ENCODE measurements around the gene IQCF6.

The IQCF6 gene

GRCh38 chr3:51779137-51779536, at the start of gene IQCF6:
IQCF6 (minus strand) TSS chr3:51779237; CDS start chr3:51779224, 13 bp downstream.
- no peak within 1 kb of the TSS for H3K27ac ChIP-seq

GRCh38 chr3:51828297-51828696, 49.3 kb upstream of the IQCF6 start:
- Histone ChIP-seq H3K27me3 (replicated peaks) (no peaks in the 10 kb centered on the region), H3K36me3 (replicated peaks) (no peaks in the 10 kb centered on the region), H3K27ac (no peak overlapping the region), H3K4me3 (ENCODE audit: low read depth, low read length) (no peak overlapping the region)
- DNase-seq = no peak
- no peak for TF ChIP-seq CTCF (IDR thresholded peaks at IDR 0.05; ENCODE audit: low read depth, low read length, missing control alignments)
- in situ Hi-C loops (cut with HindIII; ENCODE audit: low pct_ligation_motif_present, low sequenced_read_pairs) = no loop called here

More at GRCh38 chr3:51779137-51779536, at the start of gene IQCF6:
- Histone ChIP-seq H3K27me3 (replicated peaks) (peaks cover 3% of the 10 kb centered on the region), H3K4me3 (ENCODE audit: low read depth, low read length) (no peak within 1 kb of the TSS), H3K36me3 (replicated peaks) (no peaks in the 10 kb centered on the region)
- in situ Hi-C loops (cut with HindIII; ENCODE audit: low pct_ligation_motif_present, low sequenced_read_pairs) = no loop called here
- DNase-seq = no peak
- TF ChIP-seq CTCF (IDR thresholded peaks at IDR 0.05; ENCODE audit: low read depth, low read length, missing control alignments) = no peak

GRCh38 chr3:51819709-51820406, 40.8 kb upstream of the IQCF6 start:
- in situ Hi-C loops (cut with HindIII; ENCODE audit: low pct_ligation_motif_present, low sequenced_read_pairs) = no loop called here
- H3K27ac ChIP-seq = no peak overlapping the region

GRCh38 chr3:51819151-51819550, 40.1 kb upstream of the IQCF6 start:
- no peak for DNase-seq
- Histone ChIP-seq H3K27me3 (replicated peaks) (no peaks in the 10 kb centered on the region), H3K27ac (no peak overlapping the region), H3K4me3 (ENCODE audit: low read depth, low read length) (no peak overlapping the region), H3K36me3 (replicated peaks) (no peaks in the 10 kb centered on the region)
- in situ Hi-C loops (cut with HindIII; ENCODE audit: low pct_ligation_motif_present, low sequenced_read_pairs) = no loop called here
- TF ChIP-seq CTCF (IDR thresholded peaks at IDR 0.05; ENCODE audit: low read depth, low read length, missing control alignments) = no peak

More at GRCh38 chr3:51819709-51820406, 40.8 kb upstream of the IQCF6 start:
- H3K36me3 ChIP-seq (replicated peaks) = no peaks in the 10 kb centered on the region
- no peaks in the 10 kb centered on the region for H3K27me3 ChIP-seq (replicated peaks)
- no peak overlapping the region for H3K4me3 ChIP-seq (ENCODE audit: low read depth, low read length)
- no peak for DNase-seq
- peak; percentile 44 for TF ChIP-seq CTCF (IDR thresholded peaks at IDR 0.05; ENCODE audit: low read depth, low read length, missing control alignments)

- H3K27ac ChIP-seq = no peak overlapping the region
- DNase-seq = no peak
- no peak overlapping the region for H3K4me3 ChIP-seq (ENCODE audit: low read depth, low read length)
- TF ChIP-seq CTCF (IDR thresholded peaks at IDR 0.05; ENCODE audit: low read depth, low read length, missing control alignments) = no peak
- no peaks in the 10 kb centered on the region for H3K36me3 ChIP-seq (replicated peaks)
- in situ Hi-C loops (cut with HindIII; ENCODE audit: low pct_ligation_motif_present, low sequenced_read_pairs) = no loop called here
- H3K27me3 ChIP-seq (replicated peaks) = no peaks in the 10 kb centered on the region
These were observed 38.3 kb upstream of the IQCF6 start for GRCh38 chr3:51817375-51817774.

GRCh38 chr3:51816723-51817122, 37.7 kb upstream of the IQCF6 start:
- no peak for TF ChIP-seq CTCF (IDR thresholded peaks at IDR 0.05; ENCODE audit: low read depth, low read length, missing control alignments)
- Histone ChIP-seq H3K36me3 (replicated peaks) (no peaks in the 10 kb centered on the region), H3K4me3 (ENCODE audit: low read depth, low read length) (no peak overlapping the region), H3K27me3 (replicated peaks) (no peaks in the 10 kb centered on the region), H3K27ac (no peak overlapping the region)
- in situ Hi-C loops (cut with HindIII; ENCODE audit: low pct_ligation_motif_present, low sequenced_read_pairs) = no loop called here
- DNase-seq = no peak

Measured in brain microvascular endothelial cell (primary cell).